Keratinocyte (primary cell): ENCODE results near the gene TXNRD2. TPM values are rescaled to one million over a fixed set of nuclear protein-coding genes. Genes with fewer than 3 reads are reported as not detected.

ENCODE experiments used
- DNase-seq: peaks from one replicate; pipeline ENCODE4 v3.0.0-alpha.2; 2011; ENCODE audit warnings: low read depth, missing footprints, low spot score
- FAIRE-seq: peaks from 2 replicates; lab custom pipeline; 2011; peaks lifted over from hg19 to GRCh38; lab: Jason Lieb, UNC
- H2AFZ ChIP-seq: 2 replicates; pipeline ENCODE4 v1.6.0; 2012; ENCODE audit warnings: low read length, control low read depth, inconsistent platforms; ENCODE audit not compliant: control insufficient read depth
- H3K27ac ChIP-seq: 2 replicates; pipeline ENCODE4 v1.5.1; 2011; ENCODE audit warnings: low read length; ENCODE audit not compliant: control insufficient read depth, insufficient read depth
- H3K27me3 ChIP-seq: 3 replicates; pipeline ENCODE4 v1.6.0; 2011; ENCODE audit warnings: low read length; ENCODE audit not compliant: control insufficient read depth, insufficient read depth; ENCODE audit errors: extremely low read depth
- H3K36me3 ChIP-seq, 2 experiments: 2 replicates in 1 of 2; 3 replicates in 1 of 2; pipeline ENCODE4 v1.5.1; 2011; ENCODE audit warnings: low read length in 2 of 2, mild to moderate bottlenecking in 1 of 2; ENCODE audit not compliant: control insufficient read depth in 2 of 2, insufficient read depth in 2 of 2; ENCODE audit errors: extremely low read depth in 1 of 2
- H3K4me1 ChIP-seq: 3 replicates; pipeline ENCODE4 v1.5.1; 2011; ENCODE audit warnings: low read length; ENCODE audit not compliant: control insufficient read depth, insufficient read depth; ENCODE audit errors: extremely low read depth
- H3K4me2 ChIP-seq: 3 replicates; pipeline ENCODE4 v1.6.0; 2011; ENCODE audit warnings: low read depth, low read length; ENCODE audit not compliant: control insufficient read depth, insufficient read depth; ENCODE audit errors: extremely low read depth
- H3K4me3 ChIP-seq, 3 experiments: fragments of 200-600 bp in 1 of 3; sonication (generic) in 1 of 3; 2 replicates in 2 of 3; 3 replicates in 1 of 3; pipeline ENCODE4 v1.5.1; 2011 to 2016; ENCODE audit warnings: low read length in 3 of 3, mild to moderate bottlenecking in 3 of 3, control low read depth in 2 of 3, inconsistent platforms in 1 of 3, low read depth in 1 of 3, mixed read lengths in 1 of 3, mixed run types in 1 of 3, moderate library complexity in 1 of 3; ENCODE audit not compliant: control insufficient read depth in 2 of 3, insufficient read depth in 2 of 3; ENCODE audit errors: extremely low read depth in 1 of 3
- H3K79me2 ChIP-seq: 2 replicates; pipeline ENCODE4 v1.6.0; 2012; ENCODE audit warnings: low read length; ENCODE audit not compliant: control insufficient read depth, insufficient read depth
- H3K9ac ChIP-seq: 3 replicates; pipeline ENCODE4 v1.6.0; 2011; ENCODE audit warnings: low read length; ENCODE audit not compliant: control insufficient read depth, insufficient read depth; ENCODE audit errors: extremely low read depth
- H3K9me1 ChIP-seq: 3 replicates; pipeline ENCODE4 v1.6.0; 2011; ENCODE audit warnings: low read length; ENCODE audit not compliant: control insufficient read depth, insufficient read depth; ENCODE audit errors: extremely low read depth
- H3K9me3 ChIP-seq: 2 replicates; pipeline ENCODE4 v1.5.1; 2012; ENCODE audit warnings: low read depth, low read length; ENCODE audit not compliant: control insufficient read depth
- H4K20me1 ChIP-seq: 3 replicates; pipeline ENCODE4 v1.6.0; 2011; ENCODE audit warnings: low read length; ENCODE audit not compliant: control insufficient read depth, insufficient read depth; ENCODE audit errors: extremely low read depth
- EZH2 ChIP-seq: IDR thresholded peaks from one replicate; pipeline ENCODE4 v1.6.1; 2012; ENCODE audit warnings: inconsistent platforms, mild to moderate bottlenecking, low read length, moderate library complexity
- dilution Hi-C: fragments of 300-500 bp; cut with MboI; formaldehyde crosslinking; loops from one replicate; pipeline ENCODE4 v1.7.0; 2020; ENCODE audit warnings: low sequenced_read_pairs; ENCODE audit not compliant: extremely low pct_ligation_motif_present
- polyA plus RNA-seq, 5 experiments: library from polyadenylated mRNA; depleted of rRNA in 3 of 5; stranded (reverse) in 3 of 5; stranded (forward) in 1 of 5; unstranded in 1 of 5; fragments of >200 nt; gene quantifications; 1 replicate in 1 of 5; 2 replicates in 3 of 5; 3 replicates in 1 of 5; pipeline versions ENCODE4 v1.2.1 to v1.2.3, GENCODE V29; 2011 to 2012; ENCODE audit warnings: missing spikeins in 2 of 5, low read depth in 1 of 5, low replicate concordance in 1 of 5
- TF ChIP-seq, protein P1 (sequence below), 3 experiments: IDR thresholded peaks in 1 of 3; conservative IDR thresholded peaks in 1 of 3; optimal IDR thresholded peaks in 1 of 3; 2 replicates in 2 of 3; 3 replicates in 1 of 3; pipeline versions ENCODE3 to v1.5.1; 2011; ENCODE audit warnings: low read length in 3 of 3, mild to moderate bottlenecking in 3 of 3, moderate library complexity in 2 of 3, control low read depth in 1 of 3, inconsistent platforms in 1 of 3; ENCODE audit not compliant: insufficient read depth in 2 of 3; ENCODE audit errors: extremely low read depth in 1 of 3

TXNRD2 gene
- polyA plus RNA-seq, 1 donor (not counting 4 experiments of a cell fraction or from before 2014, with no cell fraction given), result 16.0 TPM

DNA sequence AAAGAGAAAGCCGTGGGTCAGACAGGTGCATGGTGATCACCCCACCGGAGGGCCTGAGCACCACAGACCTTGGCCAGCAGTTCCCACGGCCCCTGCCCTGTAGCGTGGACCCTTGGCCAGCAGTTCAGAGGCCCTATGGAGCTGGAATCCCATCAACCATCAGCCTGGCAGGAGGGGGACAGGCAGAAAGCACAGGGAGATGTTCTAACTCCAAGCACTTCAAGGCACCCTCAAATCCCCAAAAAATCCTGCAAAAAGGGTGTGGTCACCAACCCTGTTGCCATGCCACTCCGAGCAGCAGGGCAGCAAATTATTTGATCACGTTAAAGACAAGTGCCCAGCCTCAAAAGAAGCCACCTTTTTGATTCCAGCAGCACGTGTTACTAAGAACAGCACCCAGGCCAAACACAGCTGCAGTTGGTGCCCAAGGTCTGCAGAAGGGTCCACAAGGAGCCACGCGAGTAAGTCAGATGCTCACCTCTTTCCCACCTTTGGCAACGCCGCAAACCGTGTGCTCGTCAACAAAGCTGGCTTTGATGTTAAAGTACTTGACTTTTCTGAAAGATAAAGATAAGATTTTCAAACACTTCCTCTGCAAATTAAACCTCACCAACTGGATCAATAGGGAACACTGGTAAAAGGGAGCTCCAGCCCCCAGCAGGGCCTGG, 26.2 kb downstream of the TXNRD2 start:
- no peak overlapping the region for H3K9ac ChIP-seq
- no peaks in the 10 kb centered on the region for H3K9me3 ChIP-seq
- peaks cover 13 to 19% of the 10 kb centered on the region in 2 experiments for H3K36me3 ChIP-seq
- dilution Hi-C loops, result no loop called here
- FAIRE-seq, result no peak
- H3K4me3 ChIP-seq, result no peak overlapping the region
- no peak overlapping the region for H3K4me2 ChIP-seq
- no peak for DNase-seq
- H3K27ac ChIP-seq, result no peak overlapping the region
- no peaks in the 10 kb centered on the region for H3K79me2 ChIP-seq
- H3K9me1 ChIP-seq, result no peaks in the 10 kb centered on the region
- TF ChIP-seq, protein P1, sequence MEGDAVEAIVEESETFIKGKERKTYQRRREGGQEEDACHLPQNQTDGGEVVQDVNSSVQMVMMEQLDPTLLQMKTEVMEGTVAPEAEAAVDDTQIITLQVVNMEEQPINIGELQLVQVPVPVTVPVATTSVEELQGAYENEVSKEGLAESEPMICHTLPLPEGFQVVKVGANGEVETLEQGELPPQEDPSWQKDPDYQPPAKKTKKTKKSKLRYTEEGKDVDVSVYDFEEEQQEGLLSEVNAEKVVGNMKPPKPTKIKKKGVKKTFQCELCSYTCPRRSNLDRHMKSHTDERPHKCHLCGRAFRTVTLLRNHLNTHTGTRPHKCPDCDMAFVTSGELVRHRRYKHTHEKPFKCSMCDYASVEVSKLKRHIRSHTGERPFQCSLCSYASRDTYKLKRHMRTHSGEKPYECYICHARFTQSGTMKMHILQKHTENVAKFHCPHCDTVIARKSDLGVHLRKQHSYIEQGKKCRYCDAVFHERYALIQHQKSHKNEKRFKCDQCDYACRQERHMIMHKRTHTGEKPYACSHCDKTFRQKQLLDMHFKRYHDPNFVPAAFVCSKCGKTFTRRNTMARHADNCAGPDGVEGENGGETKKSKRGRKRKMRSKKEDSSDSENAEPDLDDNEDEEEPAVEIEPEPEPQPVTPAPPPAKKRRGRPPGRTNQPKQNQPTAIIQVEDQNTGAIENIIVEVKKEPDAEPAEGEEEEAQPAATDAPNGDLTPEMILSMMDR (optimal IDR thresholded peaks at IDR 0.05 in 1 of 3, IDR thresholded peaks at IDR 0.05 in 1 of 3, conservative IDR thresholded peaks at IDR 0.05 in 1 of 3; ENCODE audit: extremely low read depth in 1 of 3, insufficient read depth in 2 of 3, low read length in 3 of 3), result no peak
- no peak for TF ChIP-seq EZH2
- no peak overlapping the region for H2AFZ ChIP-seq
- no peaks in the 10 kb centered on the region for H3K4me1 ChIP-seq
- no peaks in the 10 kb centered on the region for H3K27me3 ChIP-seq
- no peaks in the 10 kb centered on the region for H4K20me1 ChIP-seq

DNA sequence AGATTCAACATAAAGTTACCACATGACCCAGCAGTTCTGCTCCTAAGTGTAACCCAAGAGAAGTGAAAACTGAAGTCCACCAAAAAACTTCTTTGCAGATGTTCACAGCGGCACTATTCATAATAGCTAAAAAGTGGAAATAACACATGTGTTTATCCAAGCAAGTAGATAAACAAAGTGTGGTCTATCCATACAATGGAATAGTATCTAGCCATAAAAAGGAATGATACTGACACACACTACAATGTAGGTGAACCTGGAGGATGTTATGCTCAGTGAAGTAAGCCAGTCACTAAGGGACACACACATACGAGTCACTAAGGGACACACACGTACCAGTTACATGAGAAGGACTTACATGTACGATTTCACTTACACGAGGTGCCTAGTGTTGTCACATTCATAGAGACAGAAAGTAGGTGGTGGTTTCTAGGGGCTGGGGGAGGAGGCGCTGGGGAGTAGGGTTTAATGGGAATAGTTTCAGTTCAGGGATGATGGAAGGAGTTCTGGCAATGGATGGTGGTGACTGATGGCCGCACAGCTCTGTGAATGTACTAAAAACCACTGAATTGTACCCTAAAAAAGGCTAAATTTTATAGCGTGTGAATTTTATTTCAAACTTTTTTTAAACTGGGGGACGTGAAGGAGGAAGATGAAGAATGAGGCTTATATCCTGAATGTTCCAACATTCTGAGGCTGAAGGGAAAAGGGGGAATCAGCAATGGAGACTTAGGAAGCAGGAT, 27.2 kb downstream of the TXNRD2 start:
- Histone ChIP-seq H2AFZ (no peak overlapping the region), H3K4me2 (no peak overlapping the region), H3K27ac (no peak overlapping the region), H3K9me1 (no peaks in the 10 kb centered on the region), H3K27me3 (no peaks in the 10 kb centered on the region), H3K4me3 (no peak overlapping the region), H4K20me1 (no peaks in the 10 kb centered on the region), H3K4me1 (no peaks in the 10 kb centered on the region), H3K9me3 (no peaks in the 10 kb centered on the region), H3K79me2 (no peaks in the 10 kb centered on the region), H3K9ac (no peak overlapping the region), H3K36me3 (peaks cover 13 to 19% of the 10 kb centered on the region in 2 experiments)
- no peak for FAIRE-seq
- TF ChIP-seq, protein P1 (optimal IDR thresholded peaks at IDR 0.05 in 1 of 3, IDR thresholded peaks at IDR 0.05 in 1 of 3, conservative IDR thresholded peaks at IDR 0.05 in 1 of 3; ENCODE audit: extremely low read depth in 1 of 3, insufficient read depth in 2 of 3, low read length in 3 of 3), result no peak
- no peak for TF ChIP-seq EZH2
- no peak for DNase-seq
- dilution Hi-C loops, result no loop called here
